ENCODE measurements around the gene SELENOM. TPM values are rescaled to one million over a fixed set of nuclear protein-coding genes. Genes with fewer than 3 reads are reported as not detected.
"Not testable (repeated sequence)": the region's sequence is repeated elsewhere in the genome, so short reads cannot be mapped to it uniquely, and the experiment has no call there.

The SELENOM gene
- total RNA-seq, 1 donor from 2014 or later = 1,262 TPM

DNA sequence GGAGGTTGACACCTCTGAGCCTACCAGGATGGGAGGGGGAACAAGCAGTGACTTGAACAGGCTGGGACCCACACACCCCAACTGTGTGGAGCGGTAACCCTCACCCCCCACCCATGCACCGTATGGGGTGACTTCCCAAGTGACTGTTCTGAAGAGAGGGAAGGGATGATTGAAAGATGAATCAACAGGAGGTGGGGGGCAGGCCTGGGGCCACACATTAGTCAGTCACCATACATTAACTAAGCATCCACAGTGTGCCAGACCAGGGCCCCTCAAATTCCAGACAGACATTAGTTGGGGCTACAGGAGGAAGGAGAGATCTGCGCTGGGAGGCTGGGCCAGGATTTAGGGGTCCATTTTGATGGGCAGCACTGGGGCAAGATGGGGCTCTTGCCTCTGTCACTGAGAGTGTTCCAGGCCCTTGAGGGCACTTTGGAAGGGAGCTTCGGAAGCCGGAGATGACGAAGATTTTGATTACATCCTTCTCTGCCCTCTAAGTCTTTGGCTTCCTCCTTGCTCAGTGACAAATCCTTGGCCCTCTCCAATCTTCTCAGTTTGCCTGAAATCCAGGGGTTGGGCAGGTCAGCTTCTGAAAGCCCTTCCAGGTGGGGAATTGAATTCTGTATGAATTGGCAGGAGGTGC lies 25.3 kb downstream of the SELENOM start:
- peak in 1 of 2 donors; percentile 65 for DNase-seq (ENCODE audit: low spot score in 2 of 2)
- H3K27ac ChIP-seq = peak overlapping the region; percentile 98
- peak overlapping the region; percentile 70 to 89 for H3K4me3 ChIP-seq
- H3K27me3 ChIP-seq = no peaks in the 10 kb centered on the region
- intact Hi-C loops (cut with DNase I) = loop anchor here (1.0 to 10.0 kb wide), 6 partner anchors 27 to 447 kb away; partner anchors contain the start of genes SLC35E4 and TUG1
- TF ChIP-seq, protein P1, sequence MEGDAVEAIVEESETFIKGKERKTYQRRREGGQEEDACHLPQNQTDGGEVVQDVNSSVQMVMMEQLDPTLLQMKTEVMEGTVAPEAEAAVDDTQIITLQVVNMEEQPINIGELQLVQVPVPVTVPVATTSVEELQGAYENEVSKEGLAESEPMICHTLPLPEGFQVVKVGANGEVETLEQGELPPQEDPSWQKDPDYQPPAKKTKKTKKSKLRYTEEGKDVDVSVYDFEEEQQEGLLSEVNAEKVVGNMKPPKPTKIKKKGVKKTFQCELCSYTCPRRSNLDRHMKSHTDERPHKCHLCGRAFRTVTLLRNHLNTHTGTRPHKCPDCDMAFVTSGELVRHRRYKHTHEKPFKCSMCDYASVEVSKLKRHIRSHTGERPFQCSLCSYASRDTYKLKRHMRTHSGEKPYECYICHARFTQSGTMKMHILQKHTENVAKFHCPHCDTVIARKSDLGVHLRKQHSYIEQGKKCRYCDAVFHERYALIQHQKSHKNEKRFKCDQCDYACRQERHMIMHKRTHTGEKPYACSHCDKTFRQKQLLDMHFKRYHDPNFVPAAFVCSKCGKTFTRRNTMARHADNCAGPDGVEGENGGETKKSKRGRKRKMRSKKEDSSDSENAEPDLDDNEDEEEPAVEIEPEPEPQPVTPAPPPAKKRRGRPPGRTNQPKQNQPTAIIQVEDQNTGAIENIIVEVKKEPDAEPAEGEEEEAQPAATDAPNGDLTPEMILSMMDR (IDR thresholded peaks at IDR 0.05) = no peak
- H3K36me3 ChIP-seq = peaks cover 17 to 30% of the 10 kb centered on the region in 2 donors
- peaks cover 19 to 30% of the 10 kb centered on the region in 2 donors for H3K4me1 ChIP-seq
- H3K9me3 ChIP-seq = no peaks in the 10 kb centered on the region

DNA sequence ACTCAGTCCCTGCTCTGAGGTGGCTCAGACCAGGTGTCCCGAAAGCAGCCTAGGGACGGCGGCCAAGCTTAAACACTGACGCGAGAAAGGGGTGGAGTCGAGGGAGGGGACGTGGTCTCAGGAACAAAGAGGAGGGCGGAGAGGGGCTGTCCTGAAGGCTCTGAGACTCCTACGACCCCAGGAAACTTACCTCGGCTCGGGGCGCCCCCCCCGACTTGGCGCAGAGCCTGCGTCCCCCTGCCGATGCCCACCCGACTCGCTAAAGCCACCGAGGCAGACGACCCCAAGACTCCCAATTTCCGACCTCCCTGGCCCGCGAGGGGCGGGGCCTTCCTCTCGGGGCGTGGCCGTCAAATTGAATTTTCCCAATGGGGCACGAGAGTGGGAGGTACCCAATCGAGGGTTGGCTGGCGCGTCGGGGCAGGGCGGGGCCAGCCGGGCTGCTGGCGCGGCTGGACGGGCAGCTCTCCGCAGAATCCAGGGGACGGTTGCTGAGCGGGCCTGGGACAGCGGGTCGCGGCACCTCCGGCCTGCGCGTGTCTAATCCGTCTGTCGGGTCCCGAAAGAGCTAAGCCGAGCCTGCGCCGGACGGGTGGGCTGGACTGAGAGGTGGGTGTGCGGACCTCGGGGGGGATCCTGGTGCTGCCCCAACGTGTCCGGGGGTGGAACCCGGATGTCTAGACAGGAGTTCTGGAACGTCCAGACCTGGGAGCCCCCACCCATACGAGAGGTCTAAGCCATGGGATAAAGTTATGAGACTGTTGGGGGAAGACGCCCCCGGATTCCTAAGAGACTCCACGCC lies 26.3 kb downstream of the SELENOM start, which contains the start of gene SMTN:
Gene SMTN, plus strand, starts transcription at position 471 of the 802 bp plus-strand sequence. CDS start 1,941 bp downstream, outside the sequence.
- TF ChIP-seq, protein P1 (IDR thresholded peaks at IDR 0.05) = no peak
- H3K27me3 ChIP-seq = no peaks in the 10 kb centered on the region
- H3K4me3 ChIP-seq = peak within 1 kb of the TSS; percentile 70 to 89
- intact Hi-C loops (cut with DNase I) = loop anchor here (1.0 to 10.0 kb wide), 4 partner anchors 37 to 446 kb away; partner anchors contain the start of gene SLC35E4
- H3K9me3 ChIP-seq = no peaks in the 10 kb centered on the region
- peak; percentile 63 to 96 for DNase-seq (ENCODE audit: low spot score in 2 of 2)
- peaks cover 10 to 26% of the 10 kb centered on the region in 2 donors for H3K4me1 ChIP-seq
- H3K36me3 ChIP-seq = peaks cover 16 to 20% of the 10 kb centered on the region in 2 donors
- H3K27ac ChIP-seq = peak within 1 kb of the TSS; percentile 98

- TF ChIP-seq, protein P1 (IDR thresholded peaks at IDR 0.05) = no peak
- H3K27ac ChIP-seq = peak overlapping the region; percentile 98
- H3K36me3 ChIP-seq = peaks cover 12 to 18% of the 10 kb centered on the region in 2 donors
- peaks cover 8 to 21% of the 10 kb centered on the region in 2 donors for H3K4me1 ChIP-seq
- intact Hi-C loops (cut with DNase I) = loop anchor here (2.0 to 10.0 kb wide), 3 partner anchors 44 to 446 kb away; partner anchors contain the start of gene SLC35E4
- H3K4me3 ChIP-seq = peak overlapping the region; percentile 70 to 89
- H3K27me3 ChIP-seq = no peaks in the 10 kb centered on the region
- DNase-seq (ENCODE audit: low spot score in 2 of 2) = no peak
- no peaks in the 10 kb centered on the region for H3K9me3 ChIP-seq
These were observed 27.1 kb downstream of the SELENOM start for GRCh38 chr22:31080164-31080847.

- TF ChIP-seq, protein P1 (IDR thresholded peaks at IDR 0.05) = no peak
- H3K4me3 ChIP-seq = no peak overlapping the region
- no peak for DNase-seq (ENCODE audit: low spot score in 2 of 2)
- H3K27ac ChIP-seq = peak overlapping the region in 1 of 2 donors; percentile 38
- H3K36me3 ChIP-seq = peaks cover 9 to 14% of the 10 kb centered on the region in 2 donors
- intact Hi-C loops (cut with DNase I) = no loop called here
- no peaks in the 10 kb centered on the region for H3K9me3 ChIP-seq
- no peaks in the 10 kb centered on the region for H3K27me3 ChIP-seq
- H3K4me1 ChIP-seq = peaks cover 8 to 21% of the 10 kb centered on the region in 2 donors
These were observed 28.2 kb downstream of the SELENOM start for GRCh38 chr22:31079095-31079642.

- peaks cover 5 to 13% of the 10 kb centered on the region in 2 donors for H3K4me1 ChIP-seq
- H3K9me3 ChIP-seq; H3K27me3 ChIP-seq; H3K36me3 ChIP-seq; H3K4me3 ChIP-seq; intact Hi-C loops (cut with DNase I): not testable (repeated sequence)
- DNase-seq (ENCODE audit: low spot score in 2 of 2) = peak in 1 of 2 donors; percentile 65
- H3K27ac ChIP-seq = peak overlapping the region; percentile 38 to 57
These were observed 29.0 kb downstream of the SELENOM start for GRCh38 chr22:31078389-31078788.
